Fibroblast of the aortic adventitia (primary cell): ENCODE measurements around the gene GLT1D1. TPM values are rescaled to one million over a fixed set of nuclear protein-coding genes. Genes with fewer than 3 reads are reported as not detected.

ENCODE experiments used
- DNase-seq: peaks from one replicate; pipeline ENCODE4 v3.0.0-alpha.2; 2010; ENCODE audit warnings: low read depth
- H3K4me3 ChIP-seq: 2 replicates; pipeline ENCODE4 v1.5.1; 2011; ENCODE audit warnings: low read depth, mild to moderate bottlenecking, control low read depth, low read length, moderate library complexity
- CTCF ChIP-seq: IDR thresholded peaks from 2 replicates; pipeline ENCODE4 v1.5.1; 2011; ENCODE audit warnings: mild to moderate bottlenecking, low read length, control low read depth, inconsistent platforms; ENCODE audit not compliant: insufficient read depth
- total RNA-seq: library from RNA; depleted of rRNA; stranded (reverse); fragments of >200 nt; gene quantifications from 2 replicates; pipeline ENCODE4 v1.2.3, GENCODE V29; 2012; ENCODE audit warnings: low replicate concordance

GLT1D1 gene
- total RNA-seq, 1 donor = not detected

DNA sequence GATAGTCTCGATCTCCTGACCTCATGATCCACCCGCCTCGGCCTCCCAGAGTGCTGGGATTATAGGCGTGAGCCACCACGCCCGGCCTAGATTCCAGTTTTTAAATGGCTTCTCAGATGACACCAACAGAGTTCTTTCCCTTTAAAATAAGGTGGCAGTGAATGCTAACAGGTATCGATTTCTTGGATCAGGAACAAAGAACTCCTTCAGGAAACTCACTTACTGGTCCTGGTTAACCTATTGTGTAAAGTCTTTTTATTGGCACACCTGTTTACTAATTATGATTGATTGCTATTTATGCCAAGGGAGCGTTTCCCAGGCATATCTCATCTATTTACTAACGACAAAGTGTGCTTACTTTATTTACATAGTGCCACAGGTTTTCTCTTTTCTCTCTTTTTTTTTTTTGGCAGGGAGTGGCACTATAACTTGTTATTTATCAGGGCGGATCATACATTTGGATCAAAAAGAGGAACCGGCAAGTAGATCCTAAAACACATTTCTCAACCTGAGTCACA is 89.7 kb downstream of the GLT1D1 start:
- TF ChIP-seq CTCF = no peak
- DNase-seq = no peak
- H3K4me3 ChIP-seq = no peak overlapping the region

DNA sequence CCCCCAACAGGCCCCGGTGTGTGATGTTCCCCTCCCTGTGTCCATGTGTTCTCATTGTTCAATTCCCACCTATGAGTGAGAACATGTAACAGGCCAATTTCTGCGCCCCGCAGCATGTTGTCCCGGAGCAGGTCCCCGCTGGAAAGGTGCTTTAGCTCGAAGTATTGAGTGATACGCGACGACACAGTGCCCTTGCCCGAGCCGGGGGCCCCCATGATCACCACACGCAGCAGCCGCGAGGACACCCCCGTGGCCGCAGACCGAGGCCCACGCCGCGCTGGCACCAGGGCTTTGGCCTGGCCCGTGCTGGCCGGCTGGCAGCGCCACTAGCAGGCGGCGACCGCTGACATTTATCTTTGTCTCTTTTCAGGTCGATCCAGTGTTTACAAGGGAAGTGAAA is 91.7 kb downstream of the GLT1D1 start:
- no peak overlapping the region for H3K4me3 ChIP-seq
- no peak for TF ChIP-seq CTCF
- DNase-seq = no peak

GRCh38 chr12:128947209-128947608 is 93.9 kb downstream of the GLT1D1 start:
- no peak for DNase-seq
- no peak overlapping the region for H3K4me3 ChIP-seq
- no peak for TF ChIP-seq CTCF

DNA sequence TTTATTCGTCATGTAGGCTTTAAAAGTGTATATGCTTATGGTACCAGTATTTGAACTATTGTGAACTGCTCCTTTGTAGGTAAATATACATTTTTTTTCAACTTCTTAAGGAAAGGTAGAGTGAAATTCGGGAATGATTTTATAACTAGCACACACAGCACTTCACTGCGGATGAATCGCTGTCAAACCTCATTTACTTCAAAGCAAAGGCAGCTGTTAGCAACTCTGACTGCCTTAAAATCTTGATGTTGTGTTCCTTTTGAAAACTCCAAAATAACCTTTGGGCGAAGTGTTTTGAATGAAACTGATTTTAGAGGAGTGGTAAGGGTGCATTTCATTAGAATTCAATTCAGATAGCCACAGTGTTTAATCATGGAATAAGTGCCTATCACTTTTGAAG is 95.8 kb downstream of the GLT1D1 start:
- TF ChIP-seq CTCF = no peak
- H3K4me3 ChIP-seq = no peak overlapping the region
- DNase-seq = no peak

DNA sequence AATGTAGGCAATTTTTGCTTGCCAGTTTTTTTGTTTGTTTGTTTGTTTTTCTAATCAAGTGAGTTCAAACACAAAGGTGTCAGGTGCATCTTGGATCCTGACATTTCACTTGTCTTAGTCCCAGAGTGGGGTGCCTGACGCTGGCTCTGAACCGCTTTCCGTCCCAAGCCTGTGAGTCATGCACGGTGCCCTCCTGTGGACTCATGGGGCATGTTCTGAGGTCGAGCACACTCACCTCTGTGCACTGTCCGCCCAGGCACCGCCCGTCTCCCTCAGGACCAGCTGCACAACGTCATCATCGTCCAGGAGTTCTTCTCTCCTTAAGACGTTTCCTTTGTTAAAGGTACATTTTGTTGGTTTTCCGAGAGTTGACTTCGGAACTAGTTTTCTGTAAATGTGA is 98.2 kb downstream of the GLT1D1 start:
- DNase-seq = no peak
- H3K4me3 ChIP-seq = no peak overlapping the region
- no peak for TF ChIP-seq CTCF

- no peak for TF ChIP-seq CTCF
- DNase-seq = no peak
- H3K4me3 ChIP-seq = no peak overlapping the region
Observed at GRCh38 chr12:128956755-128957154, 103.5 kb downstream of the GLT1D1 start.

DNA sequence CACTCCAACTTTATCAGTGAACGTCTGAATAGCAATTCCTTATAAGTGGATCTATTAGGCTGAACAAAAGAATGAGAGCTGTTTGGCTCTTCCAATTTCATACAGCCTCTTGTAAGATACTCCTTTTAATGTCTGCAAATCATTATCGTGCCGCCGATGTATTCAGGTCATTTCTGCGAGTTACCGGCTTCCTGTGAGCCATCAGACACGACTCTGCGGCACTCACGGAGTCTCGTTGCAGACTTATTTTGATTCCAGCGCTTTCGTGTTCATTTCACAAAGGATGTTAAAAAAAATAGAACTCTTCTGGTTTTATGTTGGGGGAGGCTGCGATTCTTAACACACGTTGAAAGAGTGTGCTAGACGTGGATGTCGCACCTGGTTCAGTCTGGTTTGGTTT is 106.6 kb downstream of the GLT1D1 start:
- DNase-seq = no peak
- H3K4me3 ChIP-seq = no peak overlapping the region
- TF ChIP-seq CTCF = no peak
